Cortex of kidney (tissue), 1 donor: ENCODE data around the gene MARK1.
"Not testable (repeated sequence)": the region's sequence is repeated elsewhere in the genome, so short reads cannot be mapped to it uniquely, and the experiment has no call there.

Experiments used
- DNase-seq: peaks from one replicate; lab custom pipeline; 2025; lab: John Stamatoyannopoulos, UW

MARK1 gene

DNA sequence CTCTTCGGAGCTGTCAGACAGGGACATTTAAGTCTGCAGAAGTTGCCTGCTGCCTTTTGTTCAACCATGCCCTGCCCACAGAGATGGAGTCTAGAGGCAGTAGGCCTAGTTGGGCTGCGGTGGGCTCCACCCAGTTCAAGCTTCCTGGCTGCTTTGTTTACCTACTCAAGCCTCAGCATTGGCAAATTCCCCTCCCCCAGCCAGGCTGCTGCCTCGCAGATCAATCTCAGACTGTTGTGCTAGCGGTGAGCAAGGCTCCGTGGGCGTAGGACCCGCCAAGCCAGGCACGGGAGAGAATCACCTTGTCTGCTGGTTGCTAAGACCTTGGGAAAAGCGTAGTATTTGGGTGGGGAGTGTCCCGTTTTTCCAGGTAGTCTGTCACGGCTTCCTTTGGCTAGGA, 83.2 kb downstream of the MARK1 start:
- not testable (repeated sequence) for DNase-seq

DNA sequence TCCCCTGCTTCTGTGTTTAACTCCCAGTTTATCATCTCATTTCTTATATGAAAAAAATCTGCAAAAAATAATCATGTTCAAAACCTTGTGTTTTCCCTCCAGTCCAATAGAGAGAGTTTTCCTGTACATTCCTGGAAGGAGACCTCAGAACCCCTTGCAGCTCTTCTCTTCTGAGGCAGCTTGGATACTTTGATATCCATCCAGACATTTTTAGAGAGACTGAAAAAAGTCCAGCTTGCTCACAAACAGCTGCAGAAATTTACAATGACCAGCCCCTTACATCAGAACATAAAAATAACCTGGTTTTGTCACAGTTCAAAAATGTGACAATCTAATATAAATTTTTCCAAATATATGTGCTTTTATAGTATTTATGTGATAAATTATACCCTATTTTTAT, 88.9 kb downstream of the MARK1 start:
- DNase-seq, result no peak

DNA sequence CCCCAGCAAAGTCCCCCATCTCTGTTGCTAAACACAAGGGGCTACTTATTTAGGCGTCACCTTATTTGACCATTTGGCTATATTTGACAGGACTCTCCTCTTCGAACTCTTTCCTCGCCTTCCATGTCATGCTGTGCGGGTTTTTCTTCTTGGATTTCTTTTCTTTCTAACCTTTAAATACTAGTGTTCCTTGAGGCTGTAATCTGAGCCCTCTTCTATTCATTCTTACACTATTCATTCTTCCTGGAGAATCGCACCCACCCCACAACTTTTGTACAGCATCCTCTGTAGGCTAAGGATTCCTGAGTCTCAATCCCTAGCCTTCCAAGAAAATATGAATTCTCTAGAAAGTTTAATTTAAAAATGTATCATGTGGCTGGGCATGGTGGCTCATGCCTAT, 100.5 kb downstream of the MARK1 start:
- no peak for DNase-seq

DNA sequence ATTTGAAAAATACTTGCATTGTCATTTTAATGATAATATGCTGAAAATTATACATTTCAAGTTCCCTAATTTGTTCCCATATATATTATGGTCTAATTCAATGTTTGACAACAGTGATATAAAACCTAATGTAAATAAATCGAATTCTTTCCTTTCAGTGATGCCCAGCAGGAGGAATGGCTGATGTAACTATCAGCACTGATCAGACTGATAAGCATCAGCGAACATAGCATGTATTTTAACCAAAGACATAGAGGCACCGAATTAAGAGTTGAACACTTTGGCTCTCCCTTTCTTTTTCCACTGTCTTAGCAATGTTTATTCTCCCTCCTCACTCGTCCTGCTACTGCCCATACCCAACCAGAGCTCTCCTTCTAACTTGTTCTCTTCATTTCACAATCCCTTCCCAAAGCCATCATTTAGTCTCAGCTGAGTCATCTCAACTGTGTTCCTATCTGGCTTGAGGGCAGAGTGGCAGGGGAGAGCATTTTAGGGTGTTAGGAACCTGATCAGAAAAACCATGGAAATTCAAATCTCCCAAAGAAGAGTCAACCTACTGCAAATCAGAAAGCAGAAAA, 103.4 kb downstream of the MARK1 start:
- no peak for DNase-seq

DNA sequence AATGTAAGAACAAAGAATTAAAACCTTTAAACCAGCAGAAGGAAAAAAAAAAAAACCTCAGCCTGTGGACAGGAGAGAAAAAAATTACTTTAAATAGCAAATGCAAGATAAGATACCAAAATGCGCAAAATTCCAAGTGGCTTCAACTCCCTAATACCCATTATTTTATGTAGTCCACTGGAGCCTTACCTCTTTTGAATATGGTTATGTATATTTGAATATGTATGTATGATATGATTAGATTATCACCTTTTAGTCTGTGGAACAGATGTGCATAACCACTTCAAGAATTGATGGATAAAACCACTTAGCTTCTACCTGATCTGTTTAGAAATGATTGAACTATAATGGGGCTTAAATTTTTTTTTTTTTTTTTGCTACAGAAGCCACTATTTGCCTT, 109.8 kb downstream of the MARK1 start:
- no peak for DNase-seq

DNA sequence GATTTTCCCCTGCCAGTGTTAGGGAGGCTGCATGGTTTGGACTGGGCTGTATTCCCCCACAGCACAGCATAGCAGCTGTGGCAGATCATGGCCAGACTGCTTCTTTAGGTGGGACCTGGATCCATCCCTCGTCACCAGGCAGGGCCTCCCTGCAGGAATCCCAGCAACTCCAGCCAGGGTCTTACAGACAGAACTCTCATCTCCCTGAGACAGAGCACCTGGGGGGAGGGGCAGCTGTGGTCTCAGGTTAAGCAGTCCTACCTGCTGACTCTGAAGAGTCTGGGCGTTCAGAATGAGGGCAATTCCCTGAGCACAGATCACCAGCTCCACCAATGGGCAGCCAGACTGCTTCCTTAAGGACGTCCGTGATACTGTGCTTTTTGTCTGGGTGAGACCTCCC, 114.3 kb downstream of the MARK1 start:
- DNase-seq, result no peak

DNA sequence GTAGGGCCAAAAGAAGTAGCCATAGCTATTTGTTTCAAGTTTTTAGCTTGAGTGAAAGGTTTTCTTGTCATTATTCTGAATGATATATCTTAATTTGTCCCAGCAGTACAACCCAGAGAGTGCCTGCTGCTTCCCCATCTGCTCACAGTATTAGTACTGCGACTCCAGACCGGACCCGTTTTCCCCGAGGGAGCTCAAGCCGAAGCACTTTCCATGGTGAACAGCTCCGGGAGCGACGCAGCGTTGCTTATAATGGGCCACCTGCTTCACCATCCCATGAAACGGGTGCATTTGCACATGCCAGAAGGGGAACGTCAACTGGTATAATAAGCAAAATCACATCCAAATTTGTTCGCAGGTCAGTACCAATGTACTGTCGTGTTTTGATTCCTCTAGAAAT, 125.1 kb downstream of the MARK1 start:
- no peak for DNase-seq

DNA sequence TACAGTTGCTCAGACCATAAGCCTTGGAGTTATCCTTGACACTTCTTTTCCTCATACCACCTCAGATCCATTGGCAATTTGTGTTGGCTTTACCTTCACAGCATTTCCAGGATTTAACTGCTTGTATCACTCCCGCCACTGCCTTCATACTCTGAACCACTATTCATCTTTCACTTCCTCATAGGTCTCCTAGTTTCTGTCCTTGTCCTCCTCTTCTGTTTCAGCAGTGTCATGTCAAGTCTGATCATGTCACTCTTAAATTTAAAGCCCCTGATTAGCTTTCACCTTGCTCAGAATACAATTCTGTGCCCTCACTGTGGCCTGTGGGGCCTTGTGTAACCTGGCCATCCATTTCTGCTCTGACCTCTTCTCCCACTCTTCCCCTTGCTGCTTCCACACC, 127.6 kb downstream of the MARK1 start:
- no peak for DNase-seq

DNA sequence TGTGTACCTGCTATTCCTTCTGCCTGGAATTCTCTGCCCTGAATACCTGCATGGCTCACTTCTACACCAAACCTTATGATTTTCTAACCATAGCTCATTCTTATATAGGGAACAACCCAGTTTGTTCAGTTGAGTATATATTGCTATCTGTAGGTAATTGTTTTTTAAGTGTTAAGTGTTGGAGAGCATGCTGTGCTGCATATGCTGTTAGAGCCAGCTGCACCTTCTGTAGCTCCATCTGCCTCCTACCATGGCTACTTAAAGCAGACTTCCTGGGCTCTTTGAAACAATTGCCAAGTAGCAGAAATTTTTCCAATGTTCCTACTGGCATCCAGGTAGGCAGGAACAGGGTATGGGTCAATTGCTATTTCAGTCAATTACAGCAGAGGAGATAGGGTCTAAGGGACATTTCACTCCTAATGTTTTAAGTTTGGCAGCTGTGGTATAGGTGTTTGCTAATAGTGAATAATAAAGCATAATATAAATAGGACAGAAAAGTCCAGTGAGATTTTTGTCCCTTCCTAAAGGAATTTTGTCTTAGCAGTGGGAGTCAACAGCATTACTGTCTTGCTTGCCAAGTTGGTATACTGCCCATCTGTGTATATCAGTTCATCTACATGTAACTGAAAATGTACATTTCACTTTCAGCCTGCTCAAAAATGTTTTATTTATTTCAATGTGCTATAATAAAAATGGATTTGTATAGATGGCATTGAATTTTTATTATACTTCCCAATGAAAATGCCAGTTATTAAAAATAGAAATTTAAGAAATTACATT, 128.2 kb downstream of the MARK1 start:
- no peak for DNase-seq

DNA sequence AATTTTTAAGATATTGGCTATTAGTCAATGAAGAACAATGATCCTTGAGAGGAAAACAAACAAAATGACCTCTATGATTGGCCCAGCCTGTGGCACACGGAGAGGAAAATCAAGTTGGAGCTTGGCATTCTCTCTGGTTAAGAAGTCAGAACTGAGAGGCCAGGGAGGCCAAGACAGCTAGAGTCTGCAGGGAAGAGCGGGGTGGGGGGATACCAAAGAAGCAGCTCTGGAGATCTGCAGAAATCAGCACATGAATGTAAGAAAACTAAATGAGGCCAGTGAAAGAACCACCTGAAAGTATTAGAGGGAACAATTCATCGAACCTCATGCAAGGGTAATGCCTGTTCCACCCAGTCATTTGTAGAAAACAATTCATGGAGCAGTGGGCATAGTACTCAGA, 138.4 kb downstream of the MARK1 start:
- no peak for DNase-seq

DNA sequence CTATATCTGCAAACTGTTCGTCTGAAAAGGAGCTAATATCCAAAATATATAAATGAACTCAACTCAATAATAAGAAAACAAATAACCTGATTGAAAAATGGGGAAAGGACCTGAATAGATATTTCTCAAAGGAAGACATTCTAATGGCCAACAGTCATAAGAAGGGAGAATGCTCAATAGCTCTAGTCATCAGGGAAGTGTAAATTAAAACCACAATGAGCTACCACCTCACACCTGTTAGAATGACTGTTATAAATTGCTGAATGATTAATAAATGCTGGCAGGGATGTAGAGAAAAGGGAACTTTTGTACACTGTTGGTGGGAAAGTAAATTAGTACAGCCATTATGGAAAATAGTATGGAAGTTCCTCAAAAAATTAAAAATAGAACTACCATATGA, 141.1 kb downstream of the MARK1 start:
- no peak for DNase-seq

DNA sequence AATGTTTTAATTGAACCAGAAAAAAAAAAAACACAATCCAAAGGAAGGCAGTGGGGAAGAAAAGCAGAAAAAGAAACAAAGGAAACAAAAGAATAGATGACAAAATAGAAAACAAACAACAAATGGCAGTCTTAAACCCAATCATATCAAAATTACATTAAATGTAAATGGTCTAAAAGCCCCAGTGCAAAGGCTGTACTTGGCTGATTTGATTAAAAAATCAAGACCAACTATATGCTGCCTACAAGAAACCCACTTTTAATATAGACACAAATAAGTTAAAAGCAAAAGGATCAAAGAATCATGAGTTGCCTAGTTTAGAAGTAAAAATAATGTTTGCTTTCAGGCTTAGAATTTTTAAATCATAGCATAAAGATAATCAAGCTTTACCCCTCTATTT, 142.4 kb downstream of the MARK1 start:
- DNase-seq, result no peak

DNA sequence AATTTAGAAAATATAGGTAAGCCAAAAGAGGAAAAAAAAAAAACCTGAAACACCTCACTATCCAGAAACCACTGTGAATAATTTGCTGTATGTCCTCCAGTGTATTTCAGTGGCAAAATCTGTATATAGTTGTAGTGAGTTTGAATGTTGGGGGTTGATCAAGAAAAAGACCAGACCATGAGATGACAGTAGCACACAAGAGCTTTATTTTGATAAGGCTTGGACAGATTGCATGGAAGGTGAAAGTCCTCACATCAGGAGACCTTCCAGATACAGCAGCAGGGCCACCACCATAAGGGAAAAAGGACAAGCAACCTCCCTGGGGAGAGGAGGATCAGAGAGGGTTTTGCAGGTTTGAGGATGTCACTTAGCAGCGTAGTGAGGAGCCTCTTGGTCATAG, 146.0 kb downstream of the MARK1 start:
- no peak for DNase-seq

DNA sequence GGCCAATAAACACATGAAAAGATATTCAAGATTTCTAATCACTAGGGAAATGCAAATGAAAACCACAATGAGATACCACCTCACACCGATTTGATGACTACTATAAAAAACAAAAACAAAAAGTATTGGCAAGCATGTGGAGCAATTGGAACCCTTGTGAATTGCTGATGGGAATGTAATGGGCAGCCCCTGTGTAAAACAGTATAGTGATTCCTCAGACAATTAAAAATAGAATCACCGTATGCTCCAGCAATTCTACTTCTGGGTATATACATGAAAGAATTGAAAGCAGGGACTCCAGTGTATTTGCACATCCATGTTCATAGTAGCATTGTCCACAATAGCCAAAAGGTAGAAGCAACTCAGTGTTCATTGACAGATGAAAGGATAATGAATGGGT, 149.3 kb downstream of the MARK1 start:
- DNase-seq, result no peak

DNA sequence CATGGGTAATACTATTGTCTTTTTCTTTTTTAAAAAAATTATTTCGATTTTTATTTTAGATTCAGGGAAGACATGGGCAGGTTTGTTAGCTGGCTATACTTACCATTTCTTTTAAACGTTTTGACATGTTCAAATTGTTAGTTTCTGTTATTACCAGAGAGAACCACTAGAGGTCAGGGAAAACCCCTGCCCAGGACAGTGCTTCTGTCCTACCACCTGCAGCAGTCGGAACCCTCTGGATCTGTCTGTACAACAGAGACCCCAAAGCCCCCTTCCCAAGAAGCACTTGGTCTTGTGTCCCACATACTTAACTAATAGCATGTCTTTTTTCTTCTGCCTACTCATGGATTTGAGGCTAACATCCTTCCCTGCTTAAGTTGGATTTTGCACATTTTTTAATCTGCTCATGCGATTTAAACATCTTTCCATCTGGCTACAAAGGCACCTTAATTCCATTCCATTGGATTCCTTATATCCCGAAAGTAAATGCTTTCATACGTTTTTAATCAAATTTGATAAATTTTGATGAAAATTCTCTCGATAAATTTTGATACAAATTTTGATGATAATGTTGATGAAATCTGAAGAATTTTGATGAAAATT, 152.2 kb downstream of the MARK1 start:
- DNase-seq, result no peak

DNA sequence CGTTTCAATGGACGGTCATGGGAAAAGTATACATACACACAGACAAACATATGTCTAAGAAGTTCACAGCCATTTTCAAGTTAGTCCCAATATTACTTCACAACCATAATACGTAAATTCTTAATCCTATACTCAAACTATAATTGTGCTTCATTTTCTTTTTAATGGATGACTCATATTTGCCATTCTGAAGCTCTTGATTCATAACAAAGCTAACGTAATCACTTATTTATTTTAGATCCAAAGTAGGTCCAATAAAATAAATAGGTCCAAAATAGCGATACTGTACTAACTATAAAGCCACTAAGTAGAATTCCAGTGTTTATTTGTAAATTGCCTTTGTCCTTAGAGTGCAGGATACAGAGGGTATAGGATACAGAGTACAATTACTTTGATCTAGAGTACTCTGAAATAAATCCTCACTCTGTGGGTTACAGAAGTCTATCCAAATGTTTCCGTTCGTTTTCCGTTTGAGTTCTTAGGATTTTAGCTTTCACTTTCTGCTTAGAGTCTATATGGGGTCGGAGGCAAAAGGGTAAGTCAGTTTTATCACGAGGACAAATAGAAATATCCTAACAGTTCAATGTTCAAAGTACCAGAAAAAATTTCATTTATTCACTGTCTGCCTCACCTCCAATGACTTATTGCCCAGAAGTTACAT, 153.4 kb downstream of the MARK1 start:
- DNase-seq, result no peak

DNA sequence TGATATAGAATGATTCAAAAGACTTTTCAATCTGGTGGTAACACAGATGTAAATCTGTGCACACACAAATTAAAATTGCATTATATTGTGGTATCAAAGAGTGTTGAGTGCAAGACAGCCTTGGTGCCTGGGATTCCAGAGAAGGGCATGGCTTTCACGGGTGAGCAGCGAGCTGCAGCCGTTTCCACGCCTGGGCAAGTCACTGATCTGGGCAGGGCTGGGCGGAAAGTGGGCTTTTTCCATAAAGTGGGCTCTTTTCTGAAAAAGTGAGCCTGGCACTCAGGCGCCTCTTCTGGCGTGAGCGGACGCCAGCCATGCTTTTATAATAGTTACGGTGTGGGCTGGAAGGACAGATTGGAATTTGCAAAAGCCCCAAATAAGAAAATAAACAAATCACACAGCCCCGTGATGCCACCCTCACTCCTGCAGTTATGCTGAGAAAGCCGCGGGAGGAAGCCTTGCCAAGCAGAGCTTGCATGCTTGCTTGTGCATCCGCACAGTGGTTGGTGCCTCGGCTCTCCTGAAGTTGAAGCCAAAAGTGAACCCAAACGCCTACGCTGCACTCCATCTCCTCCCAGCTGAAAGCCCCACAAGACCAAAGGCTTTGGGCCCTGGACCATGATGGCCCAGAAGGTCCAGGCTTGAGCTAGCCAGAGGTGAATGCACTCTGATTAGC, 155.1 kb downstream of the MARK1 start:
- DNase-seq, result no peak

DNA sequence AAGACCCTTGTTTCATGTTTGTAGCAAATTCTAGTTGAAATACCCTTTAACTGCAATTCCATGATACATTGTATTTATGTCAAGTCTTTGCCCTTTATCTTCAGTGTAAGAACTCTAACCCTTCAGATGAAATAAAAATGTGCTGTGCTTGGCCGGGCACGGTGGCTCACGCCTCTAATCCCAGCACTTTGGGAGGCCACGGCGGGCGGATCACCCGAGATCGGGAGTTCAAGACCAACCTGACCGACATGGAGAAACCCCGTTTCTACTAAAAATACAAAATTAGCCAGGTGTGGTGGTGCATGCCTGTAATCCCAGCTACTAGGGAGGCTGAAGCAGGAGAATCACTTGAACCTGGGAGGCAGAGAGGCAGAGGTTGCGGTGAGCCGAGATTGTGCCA, 155.8 kb downstream of the MARK1 start:
- DNase-seq, result not testable (repeated sequence)

DNA sequence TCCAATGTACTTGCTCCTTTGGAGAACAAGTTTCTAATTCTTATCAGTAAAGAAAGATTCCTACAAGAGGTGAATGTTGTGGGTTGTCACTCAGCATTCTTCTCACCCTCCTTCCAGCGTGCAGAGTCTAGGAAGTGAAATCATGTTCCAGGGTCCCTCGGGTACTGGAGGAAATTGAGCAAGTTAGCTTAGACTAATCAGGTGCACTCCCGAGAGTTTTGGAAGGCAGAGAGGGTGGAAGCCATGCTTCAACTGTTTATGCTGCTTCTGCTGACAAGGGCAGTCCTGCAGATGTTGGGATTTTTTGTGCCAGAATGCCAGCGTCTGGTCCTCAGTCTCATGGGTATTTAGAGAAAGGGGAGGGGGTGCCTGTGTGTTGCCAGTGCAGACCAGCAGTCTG, 157.0 kb downstream of the MARK1 start:
- no peak for DNase-seq

DNA sequence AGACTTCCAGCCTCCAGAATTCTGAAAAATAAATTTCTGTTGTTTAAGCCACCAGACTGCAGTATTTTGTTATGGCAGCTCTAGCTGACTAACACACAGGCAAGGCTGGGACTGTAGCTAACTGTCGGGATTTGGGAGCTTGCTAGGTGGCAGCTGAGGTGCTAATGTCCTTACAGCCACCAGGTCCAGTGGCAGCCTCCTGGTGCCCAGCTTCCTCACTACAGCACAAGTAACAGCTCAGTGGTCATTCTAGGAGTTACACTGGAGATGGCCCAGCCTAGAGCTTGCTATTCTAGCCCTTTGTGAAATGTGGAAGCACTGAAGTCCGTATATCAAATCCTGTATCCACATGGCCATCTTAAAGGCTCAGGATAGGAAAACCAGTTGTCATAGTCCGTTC, 157.9 kb downstream of the MARK1 start:
- no peak for DNase-seq

DNA sequence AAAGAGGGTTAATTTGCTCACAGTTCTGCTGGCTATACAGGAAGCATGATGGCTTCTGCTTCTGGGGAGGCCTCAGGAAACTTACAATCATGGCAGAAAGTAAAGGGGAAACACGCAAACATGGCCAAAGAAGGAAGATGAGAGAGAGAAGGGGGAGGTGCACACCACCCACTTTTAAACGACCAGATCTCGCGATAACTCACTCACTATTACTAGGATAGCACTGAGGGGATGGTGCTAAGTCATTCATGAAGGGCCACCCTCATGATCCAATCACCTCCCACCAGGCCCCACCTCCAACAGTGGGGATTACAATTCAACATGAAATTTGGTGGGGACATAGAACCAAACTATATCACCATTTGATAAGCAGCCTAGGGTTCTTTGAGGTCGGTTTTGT, 159.9 kb downstream of the MARK1 start:
- no peak for DNase-seq

DNA sequence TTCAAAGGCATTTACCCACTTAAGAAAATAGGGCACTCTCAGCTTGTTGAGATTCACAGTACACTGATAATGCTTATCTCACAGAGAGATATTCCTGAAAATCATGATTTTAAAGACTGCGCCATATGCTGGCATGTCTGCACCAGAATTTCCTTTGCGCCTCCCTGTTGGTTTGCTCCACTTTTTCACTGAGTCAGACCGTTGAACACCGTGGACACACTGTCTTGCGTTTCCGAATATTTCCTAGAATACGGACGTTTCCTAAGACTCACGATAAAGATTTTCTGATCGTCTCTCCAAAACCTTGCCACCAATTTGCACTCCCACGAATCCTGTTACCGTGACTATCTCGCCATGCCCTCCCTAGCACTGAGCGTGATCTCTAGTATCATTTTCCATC, 161.7 kb downstream of the MARK1 start:
- no peak for DNase-seq
